H1 (cell line): ENCODE data around the gene NCAPG2. TPM values are rescaled to one million over a fixed set of nuclear protein-coding genes. Genes with fewer than 3 reads are reported as not detected.

ENCODE experiments used
- CTCF ChIA-PET: fragments of 300-600 bp; sonication (Branson Sonifier 250); formaldehyde crosslinking; loops from one replicate; lab custom pipeline; 2021; ENCODE audit not compliant: partially characterized antibody; lab: Charles Lee
- POLR2A ChIA-PET: fragments of 300-600 bp; sonication (Branson Sonifier 250); formaldehyde crosslinking; loops from one replicate; lab custom pipeline; 2021; ENCODE audit warnings: inconsistent platforms; ENCODE audit not compliant: partially characterized antibody; lab: Charles Lee
- DNase-seq, 2 experiments: peaks; one replicate each; pipeline versions ENCODE4 v3.0.0 to v3.0.0-alpha.2; 2010 to 2022; ENCODE audit warnings: low spot score in 2 of 2, low read depth in 1 of 2, mixed read lengths in 1 of 2
- FAIRE-seq: peaks from 2 replicates; lab custom pipeline; 2011; peaks lifted over from hg19 to GRCh38; lab: Jason Lieb, UNC
- H2AFZ ChIP-seq: 2 replicates; pipeline ENCODE4 v1.8.1; 2012; ENCODE audit warnings: low read length, inconsistent platforms
- H2AK5ac ChIP-seq: 2 replicates; pipeline ENCODE4 v1.6.1; 2013; ENCODE audit warnings: low read depth, low read length
- H2BK120ac ChIP-seq: replicated peaks from 2 replicates; pipeline ENCODE3; 2013; ENCODE audit warnings: low read depth, low read length, inconsistent platforms
- H2BK12ac ChIP-seq: 2 replicates; pipeline ENCODE4 v1.6.1; 2013; ENCODE audit warnings: low read depth, low read length
- H2BK15ac ChIP-seq: 2 replicates; pipeline ENCODE4 v1.6.1; 2013; ENCODE audit warnings: low read length
- H2BK20ac ChIP-seq: 2 replicates; pipeline ENCODE4 v1.6.1; 2013; ENCODE audit warnings: low read length
- H2BK5ac ChIP-seq: 2 replicates; pipeline ENCODE4 v1.6.1; 2013; ENCODE audit warnings: low read depth, low read length
- H3K14ac ChIP-seq: 2 replicates; pipeline ENCODE4 v1.6.1; 2013; ENCODE audit warnings: inconsistent platforms; ENCODE audit not compliant: insufficient read length
- H3K18ac ChIP-seq: 2 replicates; pipeline ENCODE4 v1.6.1; 2013; ENCODE audit warnings: low read length; ENCODE audit errors: extremely low read depth
- H3K23ac ChIP-seq: 2 replicates; pipeline ENCODE4 v1.6.1; 2013; ENCODE audit warnings: inconsistent platforms; ENCODE audit not compliant: insufficient read length
- H3K23me2 ChIP-seq: 2 replicates; pipeline ENCODE4 v1.6.1; 2013; ENCODE audit warnings: low read depth, low read length
- H3K27ac ChIP-seq: 2 replicates; pipeline ENCODE4 v1.6.1; 2011; ENCODE audit warnings: low read depth, low read length, inconsistent platforms
- H3K27me3 ChIP-seq, 4 experiments: replicated peaks in 1 of 4; 1 replicate in 1 of 4; 2 replicates in 3 of 4; pipeline versions ENCODE4 v1.6.1 to v1.8.1; 2011 to 2013; ENCODE audit warnings: low read length in 3 of 4, mild to moderate bottlenecking in 3 of 4, inconsistent platforms in 2 of 4, mixed read lengths in 2 of 4, moderate library complexity in 1 of 4; ENCODE audit not compliant: control insufficient read depth in 3 of 4, insufficient read depth in 3 of 4; ENCODE audit errors: extremely low read depth in 1 of 4
- H3K36me3 ChIP-seq, 4 experiments: 2 replicates each; pipeline versions ENCODE4 v1.6.1 to v1.8.1; 2011 to 2013; ENCODE audit warnings: mild to moderate bottlenecking in 4 of 4, low read length in 3 of 4, moderate library complexity in 2 of 4, control low read depth in 1 of 4, inconsistent platforms in 1 of 4; ENCODE audit not compliant: insufficient read depth in 4 of 4, control insufficient read depth in 2 of 4
- H3K4ac ChIP-seq: replicated peaks from 2 replicates; pipeline ENCODE3; 2013; ENCODE audit warnings: low read length, low read depth, mixed read lengths, inconsistent platforms; ENCODE audit not compliant: insufficient read length
- H3K4me1 ChIP-seq, 4 experiments: replicated peaks in 1 of 4; 1 replicate in 1 of 4; 2 replicates in 3 of 4; pipeline versions ENCODE4 v1.6.1 to v1.8.1; 2011 to 2013; ENCODE audit warnings: low read length in 3 of 4, inconsistent platforms in 2 of 4, mixed read lengths in 1 of 4; ENCODE audit not compliant: insufficient read depth in 4 of 4, control insufficient read depth in 3 of 4
- H3K4me2 ChIP-seq, 2 experiments: 2 replicates each; pipeline versions ENCODE4 v1.6.1 to v1.8.1; 2011 to 2013; ENCODE audit warnings: low read depth in 2 of 2, low read length in 2 of 2, control low read depth in 1 of 2, inconsistent platforms in 1 of 2, mild to moderate bottlenecking in 1 of 2; ENCODE audit not compliant: insufficient read depth in 1 of 2
- H3K4me3 ChIP-seq, 4 experiments: fragments of 200-600, 300-600 bp in 1 of 4; sonication (generic), shearing (Covaris generic), sonication (Bioruptor Twin) in 1 of 4; 2 replicates each; pipeline versions ENCODE4 v1.5.1 to v1.8.1; 2011 to 2016; ENCODE audit warnings: low read length in 4 of 4, low read depth in 3 of 4, control low read depth in 2 of 4, inconsistent platforms in 2 of 4, mild to moderate bottlenecking in 2 of 4, mixed read lengths in 1 of 4, moderate library complexity in 1 of 4; ENCODE audit not compliant: insufficient read depth in 2 of 4; ENCODE audit errors: extremely low read depth in 1 of 4
- H3K56ac ChIP-seq: replicated peaks from 2 replicates; pipeline ENCODE3; 2013; ENCODE audit warnings: low read depth, mild to moderate bottlenecking, mixed read lengths, low read length, inconsistent platforms; ENCODE audit not compliant: insufficient read length
- H3K79me1 ChIP-seq: 2 replicates; pipeline ENCODE4 v1.6.1; 2013; ENCODE audit warnings: low read depth, low read length, control low read depth
- H3K79me2 ChIP-seq, 2 experiments: 2 replicates each; pipeline versions ENCODE4 v1.6.1 to v1.8.1; 2012 to 2013; ENCODE audit warnings: low read length in 2 of 2, mild to moderate bottlenecking in 2 of 2, inconsistent platforms in 1 of 2; ENCODE audit not compliant: insufficient read depth in 2 of 2, control insufficient read depth in 1 of 2
- H3K9ac ChIP-seq, 4 experiments: replicated peaks in 1 of 4; 1 replicate in 1 of 4; 2 replicates in 3 of 4; pipeline versions ENCODE4 v1.6.1 to v1.8.1; 2011 to 2013; ENCODE audit warnings: low read depth in 3 of 4, low read length in 3 of 4, control low read depth in 2 of 4, mild to moderate bottlenecking in 2 of 4, moderate library complexity in 2 of 4, inconsistent platforms in 1 of 4; ENCODE audit errors: extremely low read depth in 1 of 4
- H3K9me3 ChIP-seq, 2 experiments: 2 replicates each; pipeline versions ENCODE4 v1.6.1 to v1.8.1; 2012 to 2013; ENCODE audit warnings: mild to moderate bottlenecking in 2 of 2, moderate library complexity in 2 of 2, control low read depth in 1 of 2, inconsistent platforms in 1 of 2, low read depth in 1 of 2, low read length in 1 of 2, mixed read lengths in 1 of 2; ENCODE audit not compliant: insufficient read depth in 2 of 2
- H4K20me1 ChIP-seq, 2 experiments: replicated peaks in 1 of 2; 2 replicates each; pipeline versions ENCODE3 to v1.8.1; 2011 to 2013; ENCODE audit warnings: inconsistent platforms in 2 of 2, low read length in 2 of 2, mild to moderate bottlenecking in 1 of 2; ENCODE audit not compliant: insufficient read depth in 2 of 2, control insufficient read depth in 1 of 2
- H4K5ac ChIP-seq: 2 replicates; pipeline ENCODE4 v1.6.1; 2013; ENCODE audit warnings: low read length, low read depth, mixed read lengths, inconsistent platforms; ENCODE audit not compliant: insufficient read length
- H4K8ac ChIP-seq: 2 replicates; pipeline ENCODE4 v1.8.0; 2013; ENCODE audit warnings: mild to moderate bottlenecking, moderate library complexity, low read length, inconsistent platforms; ENCODE audit not compliant: insufficient read depth; ENCODE audit errors: extremely low read depth
- H4K91ac ChIP-seq: replicated peaks from 2 replicates; pipeline ENCODE3; 2013; ENCODE audit warnings: low read length, mixed read lengths, inconsistent platforms; ENCODE audit not compliant: insufficient read length
- NRF1 ChIP-seq: IDR thresholded peaks from 2 replicates; pipeline ENCODE4 v1.6.1; 2011; ENCODE audit warnings: mild to moderate bottlenecking, low read depth, low read length, improper control_type of control experiment
- SAP30 ChIP-seq: fragments of 300-600 bp; sonication (generic); IDR thresholded peaks from 2 replicates; pipeline ENCODE4 v1.7.1; 2012; ENCODE audit warnings: low read length, moderate library complexity, mild to moderate bottlenecking, inconsistent platforms; ENCODE audit not compliant: insufficient read depth, insufficient replicate concordance
- SUZ12 ChIP-seq: fragments of 200-600 bp; sonication (generic); IDR thresholded peaks from 2 replicates; pipeline ENCODE4 v1.6.1; 2012; ENCODE audit warnings: mild to moderate bottlenecking, inconsistent platforms, low read length, moderate library complexity, mixed read lengths
- YY1 ChIP-seq: IDR thresholded peaks from 2 replicates; pipeline ENCODE4 v1.6.1; 2011; ENCODE audit warnings: low read depth, mild to moderate bottlenecking, low read length
- WGBS, 2 experiments: shearing (Covaris generic) in 1 of 2; methylation state at CpG; one replicate each; pipeline versions ENCODE4 v1.1.6 to v1.1.7; 2013 to 2015; ENCODE audit warnings: low lambda C conversion rate in 2 of 2, mixed read lengths in 2 of 2, inconsistent platforms in 1 of 2, low coverage in 1 of 2, missing lambda C conversion rate in 1 of 2; ENCODE audit not compliant: insufficient replicate concordance in 2 of 2, insufficient coverage in 1 of 2, insufficient read length in 1 of 2; ENCODE audit errors: extremely low coverage in 1 of 2, missing lambda C conversion rate in 1 of 2; 5-methylcytosine and 5-hydroxymethylcytosine counted together
- polyA plus RNA-seq, 7 experiments: library from polyadenylated mRNA; depleted of rRNA in 3 of 7; stranded (reverse) in 5 of 7; unstranded in 2 of 7; fragments of >200 nt in 5 of 7; fragments of 200-250 nt in 2 of 7; gene quantifications; 1 replicate in 5 of 7; 2 replicates in 1 of 7; 4 replicates in 1 of 7; pipeline versions ENCODE4 v1.2.1 to v1.2.3, GENCODE V29; 2011 to 2013; ENCODE audit warnings: missing spikeins in 2 of 7, mixed read lengths in 2 of 7
- total RNA-seq: library from RNA; stranded (reverse); fragmentation: NEBNext Ultra II Directional; extraction: Animal tissue kit (Norgen Biotek cat#: 25700); gene quantifications from 2 replicates; pipeline ENCODE4 v1.2.1, GENCODE V29; 2021
- TF ChIP-seq, protein P1 (sequence below): IDR thresholded peaks from 2 replicates; pipeline ENCODE4 v1.6.1; 2011; ENCODE audit warnings: low read depth, mild to moderate bottlenecking, low read length; ENCODE audit not compliant: insufficient read depth

NCAPG2 gene
- total and polyA plus RNA-seq, 2 of the 8 experiments (the other 6 are each of a cell fraction or from before 2014, with no cell fraction given): 49.9 to 119 TPM

DNA sequence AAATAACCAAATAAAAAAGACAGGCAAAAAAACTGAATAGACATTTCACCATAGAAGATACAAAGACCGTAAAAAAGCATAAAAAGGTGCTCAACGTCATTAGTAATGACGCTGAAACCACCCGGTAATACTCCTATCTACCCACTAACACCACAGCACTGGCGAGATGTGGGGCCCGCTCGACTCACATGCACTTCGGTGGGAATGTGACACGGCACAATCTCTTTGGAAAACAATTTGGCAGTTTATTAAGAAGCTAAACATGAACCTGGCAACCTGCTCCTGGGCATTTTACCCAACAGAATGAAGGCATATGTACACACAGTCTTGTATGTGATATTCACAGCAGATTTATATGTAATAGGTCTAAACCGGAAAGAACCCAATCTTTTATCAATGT lies 42.8 kb upstream of the NCAPG2 start:
- Histone ChIP-seq H2BK20ac (no peak overlapping the region), H2AK5ac (no peak overlapping the region), H3K27me3 (no peaks in the 10 kb centered on the region), H3K23ac (no peak overlapping the region), H3K14ac (no peak overlapping the region), H2BK15ac (no peak overlapping the region), H3K4ac (no peak overlapping the region), H3K79me2 (no peaks in the 10 kb centered on the region), H3K23me2 (no peaks in the 10 kb centered on the region), H3K79me1 (no peaks in the 10 kb centered on the region), H3K18ac (no peak overlapping the region), H4K8ac (no peak overlapping the region), H4K5ac (no peak overlapping the region), H3K9me3 (no peaks in the 10 kb centered on the region), H3K4me1 (no peaks in the 10 kb centered on the region), H2BK120ac (no peak overlapping the region), H3K56ac (no peak overlapping the region), H3K4me3 (no peak overlapping the region), H2AFZ (no peak overlapping the region), H2BK5ac (no peak overlapping the region), H2BK12ac (no peak overlapping the region), H3K27ac (no peak overlapping the region), H4K20me1 (peaks cover 0 to 2% of the 10 kb centered on the region in 2 experiments), H3K9ac (no peak overlapping the region), H4K91ac (no peak overlapping the region), H3K36me3 (peaks cover 1 to 19% (median 4%) of the 10 kb centered on the region in 4 experiments; a peak in 7 of 8 replicates), H3K4me2 (no peak overlapping the region)
- WGBS, 2 experiments: 96% methylated on average over 10 of the region's 10 CpGs; no CpG with 5 or more reads in 1 of the 2 experiments
- ChIA-PET CTCF (interaction anchor here (1.2 to 3.6 kb wide), 2 partner anchors 14 to 15 kb away, joined by 4 to 13 read pairs; no protein-coding TSS in a partner anchor), POLR2A (no interaction called here)
- no peak for DNase-seq
- no peak for FAIRE-seq
- TF ChIP-seq, protein P1, sequence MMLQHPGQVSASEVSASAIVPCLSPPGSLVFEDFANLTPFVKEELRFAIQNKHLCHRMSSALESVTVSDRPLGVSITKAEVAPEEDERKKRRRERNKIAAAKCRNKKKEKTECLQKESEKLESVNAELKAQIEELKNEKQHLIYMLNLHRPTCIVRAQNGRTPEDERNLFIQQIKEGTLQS: no peak
- TF ChIP-seq NRF1 (no peak), YY1 (no peak), SAP30 (no peak), SUZ12 (no peak)
